ENCODE results near the gene KLRF1.
"Not testable (repeated sequence)": the region's sequence is repeated elsewhere in the genome, so short reads cannot be mapped to it uniquely, and the experiment has no call there.

Gene KLRF1

DNA sequence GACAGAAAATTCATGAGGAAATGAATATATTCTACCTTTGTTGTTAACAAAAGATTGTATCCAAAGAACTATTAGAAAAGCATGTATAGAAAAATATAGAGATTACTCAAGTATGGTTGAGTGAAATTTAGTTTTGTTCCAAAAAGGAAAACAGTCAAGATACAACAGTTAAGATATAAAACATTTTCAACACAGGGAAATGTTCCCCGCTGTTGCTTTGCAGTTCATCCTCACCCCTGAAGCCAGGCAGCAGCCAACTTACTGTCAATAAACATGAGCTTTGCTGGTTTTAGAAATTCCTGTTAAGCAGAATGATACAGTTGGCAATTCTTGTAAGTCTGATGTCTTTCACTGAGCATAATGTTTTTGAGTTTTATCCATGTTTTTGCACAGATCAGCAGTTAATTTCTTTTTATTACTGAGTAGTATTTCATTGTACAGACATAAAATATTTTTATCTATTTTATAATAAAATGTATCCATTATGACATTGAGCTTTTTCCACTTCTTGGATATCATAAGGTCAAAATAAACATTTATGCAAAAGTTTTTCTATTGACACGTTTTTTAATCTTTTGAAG lies 43.1 kb downstream of the KLRF1 start:
- no peak for DNase-seq (ENCODE audit: low spot score)

DNA sequence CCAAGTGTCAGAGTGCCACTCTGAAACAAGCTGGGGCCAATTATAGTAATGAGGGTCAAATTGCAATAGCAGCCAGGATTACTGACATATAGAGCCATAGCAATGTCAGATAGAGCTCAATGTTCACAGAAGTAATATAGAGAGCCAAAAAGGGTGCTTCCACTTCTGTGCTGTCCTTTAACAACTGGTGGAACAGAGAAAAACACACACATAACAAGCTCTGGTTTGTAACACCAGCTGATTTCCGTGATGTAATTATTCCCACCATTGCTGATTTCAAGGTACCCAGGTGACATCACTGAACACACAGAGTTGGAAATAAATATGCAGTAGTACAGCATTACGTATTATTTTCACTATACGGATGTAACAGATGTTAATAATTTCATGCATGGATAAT lies 44.9 kb downstream of the KLRF1 start:
- no peak for DNase-seq (ENCODE audit: low spot score)

DNA sequence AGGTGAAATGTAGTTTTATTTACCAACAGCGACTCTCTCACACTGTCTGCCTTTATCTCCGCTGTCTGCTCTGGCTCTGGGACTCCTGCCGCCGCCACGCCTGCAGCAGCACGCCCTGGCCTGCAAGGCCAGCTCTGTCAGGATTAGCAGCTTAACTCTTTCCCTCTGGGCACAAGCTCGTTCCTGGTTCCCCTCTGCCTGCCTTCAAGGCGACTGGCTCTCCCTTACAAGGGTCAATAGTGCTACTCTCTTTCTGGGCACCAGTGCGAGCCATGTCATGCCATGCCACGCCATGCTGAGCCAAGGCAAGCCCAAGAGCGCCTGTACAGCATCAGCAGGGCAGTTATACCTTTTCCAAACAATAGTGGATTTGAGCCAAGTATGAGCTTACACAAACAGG lies 45.5 kb downstream of the KLRF1 start:
- DNase-seq (ENCODE audit: low spot score) = no peak

DNA sequence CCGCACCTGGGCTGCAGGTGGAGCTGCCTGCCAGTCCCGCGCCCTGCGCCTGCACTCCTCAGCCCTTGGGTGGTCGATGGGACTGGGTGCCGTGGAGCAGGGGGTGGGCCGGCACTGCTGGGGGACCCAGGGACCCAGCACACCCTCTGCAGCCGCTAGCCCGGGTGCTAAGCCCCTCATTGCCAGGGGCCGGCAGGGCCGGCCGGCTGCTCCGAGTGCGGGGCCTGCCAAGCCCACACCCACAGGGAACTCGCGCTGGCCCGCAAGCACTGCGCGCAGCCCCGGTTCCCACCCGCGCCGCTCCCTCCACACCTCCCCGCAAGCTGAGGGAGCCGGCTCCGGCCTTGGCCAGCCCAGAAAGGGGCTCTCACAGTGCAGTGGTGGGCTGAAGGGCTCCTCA lies 48.8 kb downstream of the KLRF1 start:
- DNase-seq (ENCODE audit: low spot score) = not testable (repeated sequence)

DNA sequence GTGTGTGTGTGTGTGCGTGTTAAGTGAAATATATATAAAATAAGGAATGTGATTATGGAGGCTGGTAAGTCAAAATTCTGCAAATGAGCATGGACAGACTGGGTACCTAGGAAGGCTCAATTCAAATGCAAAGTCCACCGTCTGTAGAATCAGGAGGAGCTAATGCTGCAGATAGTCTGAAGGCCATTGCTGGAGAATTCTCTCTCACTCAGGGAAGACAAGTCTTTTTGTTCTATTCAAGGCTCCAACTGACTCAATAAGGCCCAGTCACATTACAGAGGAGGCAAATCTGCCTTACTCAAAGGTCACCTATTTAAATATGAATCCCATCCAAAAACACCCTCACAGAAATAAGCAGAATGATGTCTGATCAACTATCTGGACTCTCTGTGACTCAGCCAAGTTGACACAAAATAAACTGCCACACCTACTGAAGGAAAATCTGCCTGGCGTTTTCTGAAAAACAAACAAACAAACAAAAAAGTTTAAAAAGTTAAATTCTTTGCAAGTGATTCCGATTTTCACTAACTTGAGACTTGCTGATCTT lies 53.3 kb downstream of the KLRF1 start:
- DNase-seq (ENCODE audit: low spot score) = no peak

DNA sequence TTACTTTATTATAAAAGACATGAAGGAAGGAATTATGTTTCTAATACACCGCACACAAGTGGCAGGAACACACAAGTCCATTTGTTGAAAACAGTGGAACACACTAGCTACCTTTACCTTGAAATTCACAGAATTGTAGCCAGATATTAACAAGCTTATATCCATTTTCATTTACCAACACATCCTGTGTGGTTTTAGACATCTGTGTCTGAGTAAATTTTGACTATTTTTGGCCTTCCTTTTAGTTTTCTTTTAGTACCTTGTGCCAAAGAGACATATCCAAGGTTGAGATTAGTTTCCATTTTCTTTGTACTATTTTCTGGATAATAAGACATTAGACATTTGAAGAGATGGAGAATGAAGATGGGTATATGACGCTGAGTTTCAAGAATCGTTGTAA lies 54.0 kb downstream of the KLRF1 start, which contains the start of gene KLRF2:
KLRF2 (plus strand) TSS at position 244 of the 400 bp plus-strand sequence; CDS start at position 351, 107 bp downstream.
- DNase-seq (ENCODE audit: low spot score) = no peak

DNA sequence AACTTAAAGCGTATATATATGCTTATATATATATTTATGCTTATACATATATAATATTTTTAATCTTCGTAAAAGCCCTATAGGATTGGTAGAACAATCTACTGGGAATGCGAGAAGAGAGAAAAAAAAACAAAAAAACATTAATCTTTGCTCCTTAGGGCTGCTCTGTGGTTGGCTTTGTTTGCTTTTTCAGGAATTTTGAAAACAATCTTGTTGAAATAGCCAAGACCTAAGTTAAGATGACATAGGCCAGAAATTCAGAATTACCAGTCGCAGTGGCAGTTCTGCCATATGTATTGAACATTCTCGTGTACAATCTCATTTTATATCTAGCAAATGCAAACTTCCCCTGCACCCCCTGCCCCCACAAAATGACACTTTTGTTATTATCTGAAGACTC lies 54.7 kb downstream of the KLRF1 start:
- no peak for DNase-seq (ENCODE audit: low spot score)

DNA sequence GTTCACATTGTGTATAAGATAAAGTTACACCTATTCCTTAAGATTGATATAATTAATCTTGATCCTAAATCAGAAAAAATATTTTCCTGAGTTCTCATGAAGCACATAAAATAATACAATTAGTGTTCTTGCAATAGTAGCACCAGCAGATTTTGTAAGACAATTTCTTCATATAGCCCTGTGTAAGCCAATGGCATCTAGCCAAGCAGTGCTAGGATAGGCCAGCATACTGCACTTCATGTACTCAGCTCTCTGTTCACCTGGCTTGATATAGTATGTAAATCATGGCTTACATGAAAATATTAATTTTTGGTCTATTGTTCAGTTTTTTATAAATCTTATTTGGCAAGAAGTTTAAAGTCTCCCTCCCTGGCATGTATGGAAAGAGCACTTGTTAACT lies 55.9 kb downstream of the KLRF1 start:
- no peak for DNase-seq (ENCODE audit: low spot score)

DNA sequence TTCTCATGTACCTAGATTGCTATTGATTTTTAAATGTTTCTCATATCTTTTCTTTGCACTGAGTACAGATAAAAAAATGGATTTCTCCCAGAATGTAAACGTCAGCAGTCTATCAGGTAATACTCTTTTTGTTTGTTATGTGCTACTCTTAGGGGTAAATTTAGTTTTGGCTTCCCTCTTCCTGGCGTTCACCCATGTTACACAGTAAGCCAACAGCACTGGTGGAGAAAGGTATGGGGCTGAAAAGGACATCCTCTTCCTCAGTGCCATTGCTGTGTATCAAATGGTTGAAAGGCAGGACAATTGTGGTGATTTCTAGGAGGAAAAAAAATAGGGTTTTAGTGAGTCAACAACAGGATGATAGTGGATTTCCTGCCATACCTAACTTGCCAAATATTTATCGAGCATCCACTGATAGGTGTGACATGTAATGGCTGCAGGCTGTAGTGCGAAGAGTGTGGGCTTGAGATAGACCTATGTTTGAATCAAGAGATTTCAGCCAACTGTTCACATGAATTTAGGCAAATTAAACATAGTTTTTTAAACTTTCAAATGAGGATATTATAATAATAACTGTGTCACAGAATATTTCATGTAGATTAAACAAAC lies 61.5 kb downstream of the KLRF1 start:
- DNase-seq (ENCODE audit: low spot score) = no peak

Measured in GM03348 (cell line).